K562 (cell line): ENCODE results near the gene EFCAB13. TPM values are rescaled to one million over a fixed set of nuclear protein-coding genes. Genes with fewer than 3 reads are reported as not detected.

ENCODE experiments used
- DMBX1 ChIP-seq: fragments of 250-450 bp; sonication (Bioruptor Pico); IDR thresholded peaks from 2 replicates; pipeline ENCODE4 v1.8.0; 2022; ENCODE audit warnings: inconsistent platforms, mild to moderate bottlenecking, moderate library complexity, borderline replicate concordance
- ESRRA ChIP-seq: fragments of 450-650 bp; IDR thresholded peaks from 2 replicates; pipeline ENCODE4 v1.6.1; 2014; ENCODE audit warnings: low read depth, mild to moderate bottlenecking, moderate library complexity, borderline replicate concordance
- GABPB2 ChIP-seq: fragments of 250-450 bp; sonication (Bioruptor Pico); conservative IDR thresholded peaks from 2 replicates; pipeline ENCODE4 v1.5.1; 2021; ENCODE audit warnings: mild to moderate bottlenecking
- GATAD2B ChIP-seq: fragments of 450-650 bp; IDR thresholded peaks from 2 replicates; pipeline ENCODE4 v1.6.1; 2017; ENCODE audit warnings: mild to moderate bottlenecking, borderline replicate concordance
- HNRNPH1 ChIP-seq: fragments of 200-400 bp; formaldehyde crosslinking; optimal IDR thresholded peaks from 2 replicates; pipeline ENCODE3; 2017; ENCODE audit warnings: low read depth, mild to moderate bottlenecking, low read length, moderate library complexity
- PML ChIP-seq: IDR thresholded peaks from 2 replicates; pipeline ENCODE4 v1.6.1; 2012; ENCODE audit warnings: low read length, inconsistent platforms
- PYGO2 ChIP-seq: fragments of 450-650 bp; IDR thresholded peaks from 2 replicates; pipeline ENCODE4 v1.6.1; 2016; ENCODE audit warnings: mild to moderate bottlenecking, missing genetic modification characterization, moderate library complexity, missing compliant biosample characterization
- ZBTB12 ChIP-seq: fragments of 250-450 bp; sonication (Bioruptor Pico); IDR thresholded peaks from 2 replicates; pipeline ENCODE4 v1.4.0; 2020
- ZBTB9 ChIP-seq: fragments of 450-650 bp; formaldehyde crosslinking; IDR thresholded peaks from 2 replicates; pipeline ENCODE4 v1.4.0; 2020; ENCODE audit warnings: mild to moderate bottlenecking, moderate library complexity
- ZNF318 ChIP-seq, 2 experiments: fragments of 450-650 bp; IDR thresholded peaks; 2 replicates each; pipeline ENCODE4 v1.6.1; 2016; ENCODE audit warnings: mild to moderate bottlenecking in 2 of 2, borderline replicate concordance in 1 of 2, low read depth in 1 of 2, moderate library complexity in 1 of 2
- ZNF583 ChIP-seq: fragments of 250-450 bp; sonication (Bioruptor Pico); IDR thresholded peaks from 2 replicates; pipeline ENCODE4 v1.4.0; 2020
- ZNF592 ChIP-seq: fragments of 450-650 bp; IDR thresholded peaks from 2 replicates; pipeline ENCODE4 v1.6.1; 2017; ENCODE audit warnings: antibody characterized with exemption, mild to moderate bottlenecking
- polyA plus RNA-seq, 8 experiments: library from polyadenylated mRNA; depleted of rRNA in 4 of 8; stranded (reverse) in 5 of 8; unstranded in 3 of 8; fragments of >200 nt; fragmentation: Nextera tagmentation in 2 of 8; fragmentation: Illumina TruSeq in 1 of 8; extraction: Ambion mirVana in 2 of 8; extraction: Trizol in 1 of 8; gene quantifications; 2 replicates each; pipeline versions ENCODE4 v1.2.1 to v1.2.3, GENCODE V29; 2011 to 2014; ENCODE audit warnings: inconsistent platforms in 1 of 8, missing spikeins in 1 of 8
- total RNA-seq, 7 experiments: library from RNA; depleted of rRNA in 6 of 7; stranded (reverse); fragments of >200 nt in 6 of 7; fragmentation: Illumina TruSeq in 2 of 7; extraction: Trizol in 2 of 7; gene quantifications; 2 replicates each; pipeline versions ENCODE4 v1.2.1 to v1.2.3, GENCODE V29; 2011 to 2021; ENCODE audit warnings: low replicate concordance in 1 of 7

The EFCAB13 gene
- total and polyA plus RNA-seq, 9 of the 15 experiments (the other 6 are each of a cell fraction or from before 2014, with no cell fraction given), result 0.32 to 1.3 (median 0.95) TPM

GRCh38 chr17:47288531-47289116 is 35.1 kb upstream of the EFCAB13 start (continued):
- TF ChIP-seq ZNF583 (CRISPR knock-in tag) (peak; percentile 69; the same call in 1 of the 2 replicates), ZBTB9 (CRISPR knock-in tag) (peak; percentile 58), DMBX1 (CRISPR knock-in tag) (peak; percentile 78), GABPB2 (CRISPR knock-in tag) (no peak), ESRRA (peak; percentile 86), ZBTB12 (0 out of 2 replicates have a peak, but pooled peaks have one; percentile 10), ZNF592 (peak; percentile 96), HNRNPH1 (no peak), GATAD2B (peak; percentile 53), PML (peak; percentile 45; the same call in 1 of the 2 replicates), PYGO2 (peak; percentile 61; the same call in 1 of the 2 replicates), ZNF318 (IDR thresholded peaks at IDR 0.05; ENCODE audit: borderline replicate concordance in 1 of 2, low read depth in 1 of 2) (0 out of 4 replicates have a peak, but pooled peaks of 1 of the 2 experiments have one; percentile 26)
